Keratinocyte (primary cell): ENCODE measurements around the gene CPTP. TPM values are rescaled to one million over a fixed set of nuclear protein-coding genes. Genes with fewer than 3 reads are reported as not detected.

Experiments
- DNase-seq: peaks from one replicate; pipeline ENCODE4 v3.0.0-alpha.2; 2011; ENCODE audit warnings: low read depth, missing footprints, low spot score
- FAIRE-seq: peaks from 2 replicates; lab custom pipeline; 2011; peaks lifted over from hg19 to GRCh38; lab: Jason Lieb, UNC
- H2AFZ ChIP-seq: 2 replicates; pipeline ENCODE4 v1.6.0; 2012; ENCODE audit warnings: low read length, control low read depth, inconsistent platforms; ENCODE audit not compliant: control insufficient read depth
- H3K27ac ChIP-seq: 2 replicates; pipeline ENCODE4 v1.5.1; 2011; ENCODE audit warnings: low read length; ENCODE audit not compliant: control insufficient read depth, insufficient read depth
- H3K27me3 ChIP-seq: 3 replicates; pipeline ENCODE4 v1.6.0; 2011; ENCODE audit warnings: low read length; ENCODE audit not compliant: control insufficient read depth, insufficient read depth; ENCODE audit errors: extremely low read depth
- H3K36me3 ChIP-seq, 2 experiments: 2 replicates in 1 of 2; 3 replicates in 1 of 2; pipeline ENCODE4 v1.5.1; 2011; ENCODE audit warnings: low read length in 2 of 2, mild to moderate bottlenecking in 1 of 2; ENCODE audit not compliant: control insufficient read depth in 2 of 2, insufficient read depth in 2 of 2; ENCODE audit errors: extremely low read depth in 1 of 2
- H3K4me1 ChIP-seq: 3 replicates; pipeline ENCODE4 v1.5.1; 2011; ENCODE audit warnings: low read length; ENCODE audit not compliant: control insufficient read depth, insufficient read depth; ENCODE audit errors: extremely low read depth
- H3K4me2 ChIP-seq: 3 replicates; pipeline ENCODE4 v1.6.0; 2011; ENCODE audit warnings: low read depth, low read length; ENCODE audit not compliant: control insufficient read depth, insufficient read depth; ENCODE audit errors: extremely low read depth
- H3K4me3 ChIP-seq, 3 experiments: fragments of 200-600 bp in 1 of 3; sonication (generic) in 1 of 3; 2 replicates in 2 of 3; 3 replicates in 1 of 3; pipeline ENCODE4 v1.5.1; 2011 to 2016; ENCODE audit warnings: low read length in 3 of 3, mild to moderate bottlenecking in 3 of 3, control low read depth in 2 of 3, inconsistent platforms in 1 of 3, low read depth in 1 of 3, mixed read lengths in 1 of 3, mixed run types in 1 of 3, moderate library complexity in 1 of 3; ENCODE audit not compliant: control insufficient read depth in 2 of 3, insufficient read depth in 2 of 3; ENCODE audit errors: extremely low read depth in 1 of 3
- H3K79me2 ChIP-seq: 2 replicates; pipeline ENCODE4 v1.6.0; 2012; ENCODE audit warnings: low read length; ENCODE audit not compliant: control insufficient read depth, insufficient read depth
- H3K9ac ChIP-seq: 3 replicates; pipeline ENCODE4 v1.6.0; 2011; ENCODE audit warnings: low read length; ENCODE audit not compliant: control insufficient read depth, insufficient read depth; ENCODE audit errors: extremely low read depth
- H3K9me1 ChIP-seq: 3 replicates; pipeline ENCODE4 v1.6.0; 2011; ENCODE audit warnings: low read length; ENCODE audit not compliant: control insufficient read depth, insufficient read depth; ENCODE audit errors: extremely low read depth
- H3K9me3 ChIP-seq: 2 replicates; pipeline ENCODE4 v1.5.1; 2012; ENCODE audit warnings: low read depth, low read length; ENCODE audit not compliant: control insufficient read depth
- H4K20me1 ChIP-seq: 3 replicates; pipeline ENCODE4 v1.6.0; 2011; ENCODE audit warnings: low read length; ENCODE audit not compliant: control insufficient read depth, insufficient read depth; ENCODE audit errors: extremely low read depth
- CTCF ChIP-seq, 3 experiments: IDR thresholded peaks in 1 of 3; conservative IDR thresholded peaks in 1 of 3; optimal IDR thresholded peaks in 1 of 3; 2 replicates in 2 of 3; 3 replicates in 1 of 3; pipeline versions ENCODE3 to v1.5.1; 2011; ENCODE audit warnings: low read length in 3 of 3, mild to moderate bottlenecking in 3 of 3, moderate library complexity in 2 of 3, control low read depth in 1 of 3, inconsistent platforms in 1 of 3; ENCODE audit not compliant: insufficient read depth in 2 of 3; ENCODE audit errors: extremely low read depth in 1 of 3
- EZH2 ChIP-seq: IDR thresholded peaks from one replicate; pipeline ENCODE4 v1.6.1; 2012; ENCODE audit warnings: inconsistent platforms, mild to moderate bottlenecking, low read length, moderate library complexity
- dilution Hi-C: fragments of 300-500 bp; cut with MboI; formaldehyde crosslinking; loops from one replicate; pipeline ENCODE4 v1.7.0; 2020; ENCODE audit warnings: low sequenced_read_pairs; ENCODE audit not compliant: extremely low pct_ligation_motif_present
- polyA plus RNA-seq, 5 experiments: library from polyadenylated mRNA; depleted of rRNA in 3 of 5; stranded (reverse) in 3 of 5; stranded (forward) in 1 of 5; unstranded in 1 of 5; fragments of >200 nt; gene quantifications; 1 replicate in 1 of 5; 2 replicates in 3 of 5; 3 replicates in 1 of 5; pipeline versions ENCODE4 v1.2.1 to v1.2.3, GENCODE V29; 2011 to 2012; ENCODE audit warnings: missing spikeins in 2 of 5, low read depth in 1 of 5, low replicate concordance in 1 of 5

CPTP gene
- polyA plus RNA-seq, 1 donor (not counting 4 experiments of a cell fraction or from before 2014, with no cell fraction given): 5.8 TPM

- FAIRE-seq (no peak), DNase-seq (no peak)
- dilution Hi-C loops: no loop called here
- Histone ChIP-seq H3K9ac (no peak overlapping the region), H3K27ac (no peak overlapping the region), H4K20me1 (peaks cover 10% of the 10 kb centered on the region), H3K79me2 (peaks cover 28% of the 10 kb centered on the region), H3K36me3 (peaks cover 34 to 40% of the 10 kb centered on the region in 2 experiments), H3K9me1 (no peaks in the 10 kb centered on the region), H3K4me2 (no peak overlapping the region), H3K4me1 (peaks cover 27% of the 10 kb centered on the region), H3K27me3 (no peaks in the 10 kb centered on the region), H2AFZ (no peak overlapping the region), H3K4me3 (no peak overlapping the region), H3K9me3 (no peaks in the 10 kb centered on the region)
- TF ChIP-seq EZH2 (no peak), CTCF (optimal IDR thresholded peaks at IDR 0.05 in 1 of 3, IDR thresholded peaks at IDR 0.05 in 1 of 3, conservative IDR thresholded peaks at IDR 0.05 in 1 of 3; ENCODE audit: extremely low read depth in 1 of 3, insufficient read depth in 2 of 3, low read length in 3 of 3) (no peak)
These were observed 10.9 kb upstream of the CPTP start for GRCh38 chr1:1313500-1314236.

GRCh38 chr1:1314237-1314586 lies 10.4 kb upstream of the CPTP start:
- no peaks in the 10 kb centered on the region for H3K9me3 ChIP-seq
- no peak overlapping the region for H3K4me2 ChIP-seq
- FAIRE-seq (no peak), DNase-seq (no peak)
- no peak overlapping the region for H3K27ac ChIP-seq
- H3K36me3 ChIP-seq: peaks cover 38 to 41% of the 10 kb centered on the region in 2 experiments
- TF ChIP-seq EZH2: no peak
- no peak for TF ChIP-seq CTCF (optimal IDR thresholded peaks at IDR 0.05 in 1 of 3, IDR thresholded peaks at IDR 0.05 in 1 of 3, conservative IDR thresholded peaks at IDR 0.05 in 1 of 3; ENCODE audit: extremely low read depth in 1 of 3, insufficient read depth in 2 of 3, low read length in 3 of 3)
- no peak overlapping the region for H3K4me3 ChIP-seq
- H3K4me1 ChIP-seq: peaks cover 29% of the 10 kb centered on the region
- peaks cover 15% of the 10 kb centered on the region for H4K20me1 ChIP-seq
- no peaks in the 10 kb centered on the region for H3K9me1 ChIP-seq
- H3K9ac ChIP-seq: no peak overlapping the region
- peaks cover 29% of the 10 kb centered on the region for H3K79me2 ChIP-seq
- H3K27me3 ChIP-seq: no peaks in the 10 kb centered on the region
- no peak overlapping the region for H2AFZ ChIP-seq
- dilution Hi-C loops: no loop called here
